A172 (cell line): ENCODE measurements around the gene RNU6-9. TPM values are rescaled to one million over a fixed set of nuclear protein-coding genes. Genes with fewer than 3 reads are reported as not detected.

Experiments used
- DNase-seq: peaks from one replicate; pipeline ENCODE4 v3.0.0-alpha.2; 2015; ENCODE audit warnings: low spot score
- total RNA-seq: library from RNA; depleted of rRNA; stranded (reverse); fragments of >200 nt; shearing (Covaris generic); gene quantifications from 2 replicates; pipeline ENCODE4 v1.2.3, GENCODE V29; 2014

RNU6-9 gene
- total RNA-seq, 1 experiment from 2014 or later: not detected

GRCh38 chr19:918481-919198 is 25.4 kb downstream of the RNU6-9 start:
- no peak for DNase-seq

DNA sequence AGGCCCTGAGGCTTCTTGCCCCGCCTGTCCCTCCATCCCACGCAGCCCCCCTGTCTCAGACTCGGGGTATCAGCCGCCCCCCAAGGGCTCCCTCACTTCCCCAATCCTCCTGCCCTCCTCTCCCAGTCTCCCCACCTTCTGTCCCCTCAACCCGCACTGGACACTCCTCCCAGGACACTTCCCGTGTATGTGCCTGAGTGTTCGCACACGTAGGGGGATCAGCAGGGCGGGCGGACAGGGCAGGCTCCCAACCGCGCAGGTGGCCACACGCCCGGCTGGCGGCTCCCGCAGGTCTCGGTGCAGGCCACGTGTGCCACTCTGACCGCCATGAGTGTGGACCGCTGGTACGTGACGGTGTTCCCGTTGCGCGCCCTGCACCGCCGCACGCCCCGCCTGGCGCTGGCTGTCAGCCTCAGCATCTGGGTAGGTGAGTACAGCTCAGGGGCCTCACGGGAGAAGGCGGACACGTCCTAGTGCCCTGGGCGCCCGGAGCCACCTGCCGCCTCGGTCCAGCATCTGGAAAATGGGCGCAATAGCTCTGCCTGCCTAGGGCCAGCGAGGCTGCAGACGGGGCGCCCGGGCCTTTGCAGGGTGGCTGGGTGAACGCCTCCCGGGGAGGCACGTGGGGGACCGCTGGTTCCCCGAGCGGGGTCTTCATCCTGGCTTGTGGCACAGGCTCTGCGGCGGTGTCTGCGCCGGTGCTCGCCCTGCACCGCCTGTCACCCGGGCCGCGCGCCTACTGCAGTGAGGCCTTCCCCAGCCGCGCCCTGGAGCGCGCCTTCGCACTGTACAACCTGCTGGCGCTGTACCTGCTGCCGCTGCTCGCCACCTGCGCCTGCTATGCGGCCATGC is 26.1 kb downstream of the RNU6-9 start:
- no peak for DNase-seq

- DNase-seq: no peak
Measured at GRCh38 chr19:920051-920864, 27.0 kb downstream of the RNU6-9 start.

DNA sequence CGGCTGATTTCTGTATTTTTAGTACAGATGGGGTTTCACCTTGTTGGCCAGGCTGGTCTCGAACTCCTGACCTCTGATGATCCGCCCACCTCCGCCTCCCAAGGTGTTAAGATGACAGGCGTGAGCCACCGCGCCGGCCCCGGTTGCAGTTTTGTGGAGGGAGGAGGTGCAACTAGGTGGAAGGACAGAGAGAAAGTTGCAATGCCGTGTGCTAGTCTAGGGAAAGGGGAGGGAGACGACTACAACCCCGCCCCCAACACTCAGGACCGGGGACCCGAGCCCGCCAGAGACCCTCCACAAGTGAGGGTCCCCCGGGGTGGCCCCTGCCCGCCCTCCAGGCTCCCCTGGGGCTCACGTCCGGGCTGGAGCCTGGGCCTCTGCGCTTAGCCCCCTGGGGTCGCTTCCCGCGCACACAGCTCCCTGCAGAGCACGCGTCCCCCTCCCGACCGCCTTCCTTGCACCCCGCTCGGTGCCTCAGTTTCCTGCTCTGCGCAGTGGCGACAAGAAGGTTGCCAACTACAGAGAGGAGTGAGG is 31.3 kb downstream of the RNU6-9 start:
- no peak for DNase-seq

- no peak for DNase-seq
Measured at GRCh38 chr19:925087-925525, 31.8 kb downstream of the RNU6-9 start.

DNA sequence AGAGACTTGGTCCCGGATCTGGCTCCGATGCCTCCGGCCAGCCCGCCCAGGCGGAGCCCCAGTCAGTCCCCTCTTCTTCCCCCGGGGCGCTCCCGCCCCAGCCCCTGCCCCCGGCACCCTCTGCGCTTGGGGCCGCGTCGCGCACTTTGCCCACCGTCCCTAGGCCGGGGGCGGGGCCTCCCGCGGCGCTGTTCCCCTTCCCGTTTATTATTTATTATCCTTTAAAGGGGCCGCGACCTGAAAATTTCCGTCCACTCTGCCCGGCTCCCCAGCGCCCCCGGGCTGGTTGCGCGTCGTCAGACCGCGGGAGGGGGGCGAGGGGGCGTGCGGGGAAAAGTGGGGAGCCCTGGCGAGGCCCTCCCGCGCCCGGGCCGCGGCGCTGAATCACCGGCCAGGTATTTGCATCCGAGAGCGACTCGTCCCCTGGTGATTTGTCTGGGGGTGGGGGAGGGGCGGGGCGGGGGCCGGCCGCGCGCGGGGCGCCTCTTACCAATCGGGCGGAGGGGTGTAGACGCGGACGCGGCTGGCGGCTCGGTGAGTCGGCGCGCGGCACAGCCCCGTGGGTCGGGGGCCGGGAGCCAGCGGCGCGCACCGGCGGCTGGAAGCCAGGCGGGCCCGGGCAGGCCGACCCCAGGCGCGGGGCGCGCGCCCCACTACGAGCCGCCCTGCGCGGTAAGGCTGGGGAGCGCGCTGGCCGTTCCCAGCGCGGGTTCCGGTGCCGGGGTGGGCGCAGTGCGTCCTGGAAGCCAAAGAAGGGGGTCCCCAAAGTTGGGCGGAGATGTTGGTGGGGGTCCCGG is 32.4 kb downstream of the RNU6-9 start, which contains the start of gene ARID3A:
Gene ARID3A (plus strand): TSS at position 510 of the 797 bp plus-strand sequence. CDS start 3,494 bp downstream, outside the sequence.
- DNase-seq: peak; percentile 73

GRCh38 chr19:926323-926588 is 33.0 kb downstream of the RNU6-9 start:
- DNase-seq: no peak

- DNase-seq: no peak
Measured at GRCh38 chr19:926589-927350, 33.5 kb downstream of the RNU6-9 start.

GRCh38 chr19:927351-927779 is 34.1 kb downstream of the RNU6-9 start:
- DNase-seq: no peak

- no peak for DNase-seq
Measured at GRCh38 chr19:927780-928401, 34.6 kb downstream of the RNU6-9 start.

- DNase-seq: no peak
Measured at GRCh38 chr19:928471-929202, 35.4 kb downstream of the RNU6-9 start.

DNA sequence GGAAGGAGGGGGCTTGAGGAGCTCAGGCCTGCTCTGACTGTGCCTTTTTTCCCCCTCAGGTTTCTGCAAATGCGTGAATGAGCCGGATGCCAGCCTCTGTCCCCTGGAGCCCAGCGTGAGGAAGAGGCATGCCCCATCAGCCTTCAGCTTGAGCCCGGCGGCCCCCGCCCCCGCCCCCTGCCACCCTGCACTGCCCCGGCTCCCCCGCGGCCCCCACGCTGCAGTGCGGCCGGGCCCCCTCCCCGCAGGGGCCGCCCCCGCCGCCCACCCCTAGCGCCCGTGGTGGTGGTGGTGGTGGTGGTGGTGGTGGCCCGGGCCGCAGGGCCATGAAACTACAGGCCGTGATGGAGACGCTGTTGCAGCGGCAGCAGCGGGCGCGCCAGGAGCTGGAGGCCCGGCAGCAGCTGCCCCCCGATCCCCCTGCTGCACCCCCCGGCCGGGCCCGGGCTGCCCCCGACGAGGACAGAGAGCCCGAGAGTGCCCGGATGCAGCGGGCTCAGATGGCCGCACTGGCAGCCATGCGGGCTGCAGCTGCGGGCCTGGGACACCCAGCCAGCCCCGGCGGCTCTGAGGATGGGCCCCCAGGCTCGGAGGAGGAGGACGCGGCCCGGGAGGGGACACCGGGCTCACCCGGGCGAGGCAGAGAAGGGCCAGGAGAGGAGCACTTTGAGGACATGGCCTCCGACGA is 36.1 kb downstream of the RNU6-9 start:
- no peak for DNase-seq

GRCh38 chr19:929891-930258 is 36.6 kb downstream of the RNU6-9 start:
- no peak for DNase-seq

DNA sequence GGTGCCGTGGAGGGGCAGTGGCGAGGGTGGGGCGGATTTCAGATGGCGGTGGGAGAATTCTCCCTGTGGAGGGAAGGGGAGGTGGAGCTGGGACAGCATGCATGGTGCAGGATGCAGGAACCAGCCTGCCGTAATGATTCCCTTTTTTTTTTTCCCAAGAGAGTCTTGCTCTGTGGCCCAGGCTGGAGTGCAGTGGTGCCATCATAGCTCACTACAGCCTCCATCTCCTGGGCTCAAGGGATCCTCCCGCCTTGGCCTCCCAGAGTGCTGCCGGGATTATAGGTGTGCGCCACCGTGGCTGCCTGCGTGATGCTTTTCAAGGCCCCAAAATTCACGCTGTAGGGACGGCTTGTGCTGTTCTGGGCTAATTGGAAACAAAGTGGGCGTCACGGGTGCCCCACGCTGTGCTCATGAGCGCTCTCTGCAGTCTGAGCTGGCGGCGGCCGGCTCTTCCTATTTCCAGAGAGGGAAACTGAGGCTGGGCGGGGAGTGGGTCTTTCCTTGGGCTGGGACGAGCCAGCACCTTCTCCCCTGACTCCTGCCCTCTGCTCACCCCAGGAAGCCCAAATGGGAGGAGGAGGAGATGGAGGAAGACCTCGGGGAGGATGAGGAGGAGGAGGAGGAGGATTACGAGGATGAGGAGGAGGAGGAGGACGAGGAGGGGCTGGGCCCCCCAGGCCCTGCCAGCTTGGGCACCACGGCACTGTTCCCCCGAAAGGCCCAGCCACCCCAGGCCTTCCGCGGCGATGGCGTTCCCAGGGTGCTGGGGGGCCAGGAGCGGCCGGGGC is 38.8 kb downstream of the RNU6-9 start:
- DNase-seq: no peak

- DNase-seq: peak; percentile 94
Measured at GRCh38 chr19:932648-933552, 39.6 kb downstream of the RNU6-9 start.

GRCh38 chr19:933553-933882 is 40.2 kb downstream of the RNU6-9 start:
- DNase-seq: no peak
